C4-2B (cell line): ENCODE measurements around the gene PTPRD.

Experiments
- H3K27ac ChIP-seq: fragments of 450-650 bp; 2 replicates; pipeline ENCODE4 v1.5.1; 2017
- CTCF ChIP-seq: fragments of 450-650 bp; conservative IDR thresholded peaks from 2 replicates; pipeline ENCODE4 v1.5.1; 2017; ENCODE audit warnings: mild to moderate bottlenecking
- ZFX ChIP-seq: fragments of 450-650 bp; IDR thresholded peaks from 2 replicates; pipeline ENCODE4 v1.6.1; 2017

Gene PTPRD

GRCh38 chr9:8858596-8859161 is 1754.1 kb downstream of the PTPRD start:
- H3K27ac ChIP-seq: no peak overlapping the region
- no peak for TF ChIP-seq ZFX
- TF ChIP-seq CTCF: no peak

GRCh38 chr9:8857926-8858595 is 1754.7 kb downstream of the PTPRD start:
- TF ChIP-seq ZFX: no peak
- no peak for TF ChIP-seq CTCF
- no peak overlapping the region for H3K27ac ChIP-seq

- no peak overlapping the region for H3K27ac ChIP-seq
- TF ChIP-seq CTCF: no peak
- no peak for TF ChIP-seq ZFX
Observed at GRCh38 chr9:8857068-8857925, 1755.5 kb downstream of the PTPRD start.

- no peak for TF ChIP-seq CTCF
- no peak for TF ChIP-seq ZFX
- H3K27ac ChIP-seq: no peak overlapping the region
Observed at GRCh38 chr9:8856396-8857067, 1756.3 kb downstream of the PTPRD start.

- H3K27ac ChIP-seq: no peak overlapping the region
- TF ChIP-seq ZFX (no peak), CTCF (peak; percentile 41)
Observed at GRCh38 chr9:8855046-8855445, 1757.8 kb downstream of the PTPRD start.

GRCh38 chr9:8852301-8852864 is 1760.4 kb downstream of the PTPRD start:
- TF ChIP-seq ZFX (no peak), CTCF (no peak)
- no peak overlapping the region for H3K27ac ChIP-seq
